Measurements from ENCODE around the gene NR4A1.

The NR4A1 gene

GRCh38 chr12:52043386-52044212, 7.6 kb upstream of the NR4A1 start:
- DNase-seq, result no peak

- peak; percentile 65 for DNase-seq
Observed at GRCh38 chr12:52044292-52044983, 6.8 kb upstream of the NR4A1 start.

GRCh38 chr12:52045794-52046199, 5.4 kb upstream of the NR4A1 start:
- DNase-seq, result no peak

- DNase-seq, result no peak
Observed at GRCh38 chr12:52046859-52047258, 4.4 kb upstream of the NR4A1 start.

- DNase-seq, result no peak
Observed at GRCh38 chr12:52049286-52049685, 2.0 kb upstream of the NR4A1 start.

- DNase-seq, result no peak
Observed at GRCh38 chr12:52049688-52050087, 1.6 kb upstream of the NR4A1 start.

GRCh38 chr12:52050116-52050757, 1.0 kb upstream of the NR4A1 start:
- no peak for DNase-seq

GRCh38 chr12:52052468-52053186, 1.4 kb downstream of the NR4A1 start:
- DNase-seq, result no peak

GRCh38 chr12:52053536-52054209, 2.4 kb downstream of the NR4A1 start:
- DNase-seq, result no peak

GRCh38 chr12:52054231-52054832, 3.1 kb downstream of the NR4A1 start:
- no peak for DNase-seq

- no peak for DNase-seq
Observed at GRCh38 chr12:52054833-52055730, 3.8 kb downstream of the NR4A1 start.

- DNase-seq, result no peak
Observed at GRCh38 chr12:52055731-52056711, 4.8 kb downstream of the NR4A1 start.

GRCh38 chr12:52056801-52057637, 5.8 kb downstream of the NR4A1 start:
- no peak for DNase-seq

- no peak for DNase-seq
Observed at GRCh38 chr12:52057638-52058576, 6.7 kb downstream of the NR4A1 start.

- no peak for DNase-seq
Observed at GRCh38 chr12:52058631-52059361, 7.6 kb downstream of the NR4A1 start.

- no peak for DNase-seq
Observed at GRCh38 chr12:52059582-52060497, 8.6 kb downstream of the NR4A1 start.
